Right atrium auricular region (tissue), 2 donors: ENCODE measurements around the gene LNPEP. TPM values are rescaled to one million over a fixed set of nuclear protein-coding genes. Genes with fewer than 3 reads are reported as not detected.

Experiments
- DNase-seq: peaks from one replicate; pipeline ENCODE4 v3.0.0-alpha.2; 2019; ENCODE audit warnings: low spot score
- H3K27ac ChIP-seq, 2 donors: fragments of 200-600 bp; sonication (generic); 1 replicate in 1 of 2; 2 replicates in 1 of 2; pipeline ENCODE4 v1.5.1; 2016 to 2019
- H3K27me3 ChIP-seq, 2 donors: fragments of 200-600 bp; sonication (generic); one replicate each; pipeline versions ENCODE4 v1.5.1 to v1.6.0; 2017 to 2019
- H3K36me3 ChIP-seq: fragments of 200-600 bp; sonication (generic); one replicate; pipeline ENCODE4 v1.5.1; 2016
- H3K4me1 ChIP-seq, 2 donors: fragments of 200-600 bp; sonication (generic); one replicate each; pipeline versions ENCODE4 v1.5.1 to v1.6.0; 2017 to 2019
- H3K4me3 ChIP-seq, 2 donors: fragments of 200-600 bp; sonication (generic); 1 replicate in 1 of 2; 2 replicates in 1 of 2; pipeline ENCODE4 v1.5.1; 2017 to 2019; ENCODE audit warnings: mild to moderate bottlenecking in 1 of 2, moderate library complexity in 1 of 2
- H3K9me3 ChIP-seq, 2 donors: fragments of 200-600 bp; sonication (generic); one replicate each; pipeline ENCODE4 v1.5.1; 2019
- total RNA-seq, 2 donors: library from RNA; depleted of rRNA; stranded (reverse); fragments of >200 nt; gene quantifications; one replicate each; pipeline ENCODE4 v1.1.0, GENCODE V29; 2016
- TF ChIP-seq, protein P1 (sequence below), 2 donors: fragments of 200-600 bp; sonication (generic); IDR thresholded peaks; one replicate each; pipeline ENCODE4 v1.5.1; 2019; ENCODE audit warnings: antibody characterized with exemption in 2 of 2

Gene LNPEP
- total RNA-seq, 2 donors from 2014 or later: 50.2 to 60.0 TPM

DNA sequence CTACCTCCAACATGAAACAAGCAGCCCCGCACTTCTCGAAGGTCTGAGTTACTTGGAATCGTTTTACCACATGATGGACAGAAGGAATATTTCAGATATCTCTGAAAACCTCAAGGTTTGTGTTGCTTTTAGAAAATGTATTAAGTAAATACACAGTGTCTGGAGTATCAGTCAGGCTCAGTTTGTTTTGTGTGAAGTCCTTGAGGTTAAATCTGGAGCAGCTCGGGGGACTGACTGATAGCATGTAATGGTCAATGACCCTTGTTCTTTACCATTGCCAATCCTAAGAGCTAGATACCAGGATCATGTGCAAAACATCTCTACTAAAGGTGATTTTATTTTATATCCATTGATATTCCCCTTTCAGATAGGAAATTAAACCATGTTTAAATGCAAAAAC lies 26.9 kb upstream of the LNPEP start:
- peaks cover 1% of the 10 kb centered on the region for H3K36me3 ChIP-seq
- no peaks in the 10 kb centered on the region for H3K9me3 ChIP-seq
- TF ChIP-seq, protein P1, sequence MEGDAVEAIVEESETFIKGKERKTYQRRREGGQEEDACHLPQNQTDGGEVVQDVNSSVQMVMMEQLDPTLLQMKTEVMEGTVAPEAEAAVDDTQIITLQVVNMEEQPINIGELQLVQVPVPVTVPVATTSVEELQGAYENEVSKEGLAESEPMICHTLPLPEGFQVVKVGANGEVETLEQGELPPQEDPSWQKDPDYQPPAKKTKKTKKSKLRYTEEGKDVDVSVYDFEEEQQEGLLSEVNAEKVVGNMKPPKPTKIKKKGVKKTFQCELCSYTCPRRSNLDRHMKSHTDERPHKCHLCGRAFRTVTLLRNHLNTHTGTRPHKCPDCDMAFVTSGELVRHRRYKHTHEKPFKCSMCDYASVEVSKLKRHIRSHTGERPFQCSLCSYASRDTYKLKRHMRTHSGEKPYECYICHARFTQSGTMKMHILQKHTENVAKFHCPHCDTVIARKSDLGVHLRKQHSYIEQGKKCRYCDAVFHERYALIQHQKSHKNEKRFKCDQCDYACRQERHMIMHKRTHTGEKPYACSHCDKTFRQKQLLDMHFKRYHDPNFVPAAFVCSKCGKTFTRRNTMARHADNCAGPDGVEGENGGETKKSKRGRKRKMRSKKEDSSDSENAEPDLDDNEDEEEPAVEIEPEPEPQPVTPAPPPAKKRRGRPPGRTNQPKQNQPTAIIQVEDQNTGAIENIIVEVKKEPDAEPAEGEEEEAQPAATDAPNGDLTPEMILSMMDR (IDR thresholded peaks at IDR 0.05): no peak
- H3K27me3 ChIP-seq: no peaks in the 10 kb centered on the region
- no peak for DNase-seq
- no peak overlapping the region for H3K27ac ChIP-seq
- H3K4me3 ChIP-seq: no peak overlapping the region
- H3K4me1 ChIP-seq: no peaks in the 10 kb centered on the region

DNA sequence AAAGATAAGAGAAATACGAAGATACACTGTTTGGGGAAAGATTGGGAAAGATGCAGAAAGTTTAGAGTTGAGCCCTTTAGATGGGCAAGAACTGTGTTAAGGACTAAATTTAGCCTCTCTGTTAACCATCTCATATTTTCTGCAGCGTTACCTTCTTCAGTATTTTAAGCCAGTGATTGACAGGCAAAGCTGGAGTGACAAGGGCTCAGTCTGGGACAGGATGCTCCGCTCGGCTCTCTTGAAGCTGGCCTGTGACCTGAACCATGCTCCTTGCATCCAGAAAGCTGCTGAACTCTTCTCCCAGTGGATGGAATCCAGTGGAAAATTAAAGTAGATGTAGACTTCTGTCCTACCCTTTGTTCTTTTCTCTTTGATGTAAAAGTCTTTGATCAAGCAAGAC lies 26.4 kb upstream of the LNPEP start:
- Histone ChIP-seq H3K9me3 (no peaks in the 10 kb centered on the region), H3K36me3 (no peaks in the 10 kb centered on the region), H3K4me3 (no peak overlapping the region), H3K27me3 (no peaks in the 10 kb centered on the region), H3K27ac (no peak overlapping the region), H3K4me1 (no peaks in the 10 kb centered on the region)
- DNase-seq: no peak
- TF ChIP-seq, protein P1 (IDR thresholded peaks at IDR 0.05): no peak

DNA sequence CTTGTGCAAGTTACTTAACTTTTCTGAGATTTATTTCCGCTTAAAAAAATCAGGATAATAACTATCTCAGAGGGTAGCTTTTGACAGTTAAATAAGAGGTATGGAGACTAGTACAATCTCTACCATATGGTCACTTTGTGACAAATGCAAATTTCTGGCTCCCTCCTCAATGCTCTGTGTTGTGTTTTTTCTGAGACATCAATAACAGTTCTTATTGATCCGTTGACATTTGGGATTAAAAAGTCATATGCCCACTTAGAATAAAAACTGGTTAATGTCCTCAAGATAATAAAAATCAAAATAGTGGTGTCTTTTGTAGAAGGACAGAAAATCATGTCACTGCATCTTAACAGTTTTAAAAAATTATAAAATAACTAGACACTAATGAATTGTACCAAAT lies 24.7 kb upstream of the LNPEP start:
- no peaks in the 10 kb centered on the region for H3K4me1 ChIP-seq
- H3K36me3 ChIP-seq: no peaks in the 10 kb centered on the region
- no peak for DNase-seq
- H3K4me3 ChIP-seq: no peak overlapping the region
- H3K27me3 ChIP-seq: no peaks in the 10 kb centered on the region
- no peaks in the 10 kb centered on the region for H3K9me3 ChIP-seq
- TF ChIP-seq, protein P1 (IDR thresholded peaks at IDR 0.05): no peak
- H3K27ac ChIP-seq: no peak overlapping the region

DNA sequence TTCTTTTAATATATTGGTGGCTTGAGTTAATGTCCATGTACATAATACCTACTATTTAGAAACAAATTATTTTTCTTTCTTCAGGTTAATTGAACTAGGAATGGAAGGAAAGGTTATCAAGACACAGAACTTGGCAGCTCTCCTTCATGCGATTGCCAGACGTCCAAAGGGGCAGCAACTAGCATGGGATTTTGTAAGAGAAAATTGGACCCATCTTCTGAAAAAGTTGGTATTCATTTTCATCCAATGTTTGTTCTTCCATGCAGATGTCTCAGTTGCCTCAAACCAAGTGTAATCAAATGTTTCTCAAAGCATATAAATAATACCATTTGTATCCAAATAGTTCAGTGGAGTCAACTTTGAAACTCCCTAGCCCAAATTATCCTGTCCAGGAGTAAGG lies 22.6 kb upstream of the LNPEP start:
- Histone ChIP-seq H3K27me3 (no peaks in the 10 kb centered on the region), H3K4me3 (no peak overlapping the region), H3K27ac (no peak overlapping the region), H3K36me3 (no peaks in the 10 kb centered on the region), H3K9me3 (no peaks in the 10 kb centered on the region), H3K4me1 (no peaks in the 10 kb centered on the region)
- TF ChIP-seq, protein P1 (IDR thresholded peaks at IDR 0.05): no peak
- DNase-seq: no peak

DNA sequence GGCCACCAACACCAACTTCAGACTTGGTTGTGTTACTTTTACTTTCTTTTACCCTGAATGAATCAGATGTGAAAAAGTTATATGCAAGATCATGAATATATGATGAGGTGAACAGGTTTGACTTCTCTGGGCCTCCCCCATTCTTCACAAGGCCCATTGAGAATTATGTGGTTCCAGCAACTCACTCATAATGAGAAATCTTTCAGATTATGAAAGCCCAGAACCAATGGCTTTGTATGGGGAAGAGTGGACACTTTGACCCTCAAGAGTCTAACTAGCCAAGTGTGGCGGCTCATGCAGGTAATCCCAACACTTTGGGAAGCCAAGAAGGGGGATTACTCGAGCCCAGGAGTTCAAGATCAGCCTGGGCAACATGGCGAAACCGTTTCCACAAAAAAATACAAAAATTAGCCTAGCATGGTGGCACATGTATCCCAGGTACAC lies 16.1 kb upstream of the LNPEP start:
- no peak overlapping the region for H3K27ac ChIP-seq
- no peaks in the 10 kb centered on the region for H3K36me3 ChIP-seq
- H3K27me3 ChIP-seq: no peaks in the 10 kb centered on the region
- TF ChIP-seq, protein P1 (IDR thresholded peaks at IDR 0.05): no peak
- H3K4me1 ChIP-seq: no peaks in the 10 kb centered on the region
- DNase-seq: no peak
- H3K4me3 ChIP-seq: no peak overlapping the region
- H3K9me3 ChIP-seq: no peaks in the 10 kb centered on the region

DNA sequence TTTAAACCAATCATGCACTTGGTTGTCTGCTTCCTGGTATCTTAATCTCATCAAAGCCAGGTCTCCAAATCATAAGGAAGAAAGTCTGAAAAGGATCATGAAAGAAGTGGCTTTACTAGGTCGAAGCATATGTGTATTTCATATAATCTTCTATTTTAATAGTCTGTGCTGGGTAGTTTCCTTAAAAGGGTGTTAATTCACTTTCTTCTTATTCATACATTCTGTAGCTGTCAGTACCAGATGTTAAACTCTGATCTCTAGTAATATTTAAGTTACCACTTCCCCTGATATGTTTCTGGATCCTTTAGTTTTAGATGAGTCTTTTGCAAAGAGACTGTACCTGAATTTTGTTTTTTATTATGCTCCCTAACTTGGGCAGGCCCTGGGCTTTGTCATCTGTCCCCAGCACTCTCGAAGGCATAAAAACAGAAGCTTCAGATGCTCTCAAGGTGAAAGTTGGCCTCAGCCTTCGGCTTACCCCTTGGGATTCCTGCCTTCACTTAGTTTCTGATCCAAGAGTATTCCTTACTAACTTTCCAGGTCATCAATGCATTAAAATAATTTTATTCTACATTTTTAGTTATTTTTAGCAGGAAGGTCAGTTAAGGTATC lies 15.0 kb upstream of the LNPEP start:
- DNase-seq: no peak
- Histone ChIP-seq H3K27ac (peak overlapping the region; percentile 17 to 64), H3K9me3 (no peaks in the 10 kb centered on the region), H3K4me1 (no peaks in the 10 kb centered on the region), H3K36me3 (no peaks in the 10 kb centered on the region), H3K27me3 (no peaks in the 10 kb centered on the region), H3K4me3 (no peak overlapping the region)
- TF ChIP-seq, protein P1 (IDR thresholded peaks at IDR 0.05): no peak
